ENCODE results near the gene PIK3CB. TPM values are rescaled to one million over a fixed set of nuclear protein-coding genes. Genes with fewer than 3 reads are reported as not detected.

PIK3CB gene
- polyA plus RNA-seq, 3 donors: 14.1 to 33.6 (median 20.4) TPM

DNA sequence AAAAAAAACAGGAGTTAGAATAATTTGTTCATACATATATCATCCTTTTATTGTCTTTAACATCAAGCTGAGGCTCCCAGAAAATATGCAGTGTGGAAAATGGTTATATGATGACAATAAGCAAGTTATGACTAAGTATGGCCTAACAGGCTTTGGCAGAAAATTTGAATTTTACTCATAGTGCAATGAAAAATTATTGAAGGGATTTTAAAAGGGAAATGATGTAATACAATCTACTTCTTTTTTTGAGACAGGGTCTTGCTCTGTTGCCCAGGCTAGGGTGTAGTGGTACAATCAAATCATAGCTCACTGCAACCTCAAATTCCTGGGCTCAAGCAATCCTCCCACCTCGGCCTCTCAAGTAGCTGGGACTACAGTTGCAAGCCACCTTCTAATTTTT is 147.5 kb downstream of the PIK3CB start:
- intact Hi-C loops (cut with micrococcal nuclease): no loop called here
- no peaks in the 10 kb centered on the region for H3K27me3 Mint-ChIP-seq (ENCODE audit: low read depth in 3 of 3)
- WGBS (ENCODE audit: insufficient coverage): no CpG with 5 or more reads among the region's 1 CpG

DNA sequence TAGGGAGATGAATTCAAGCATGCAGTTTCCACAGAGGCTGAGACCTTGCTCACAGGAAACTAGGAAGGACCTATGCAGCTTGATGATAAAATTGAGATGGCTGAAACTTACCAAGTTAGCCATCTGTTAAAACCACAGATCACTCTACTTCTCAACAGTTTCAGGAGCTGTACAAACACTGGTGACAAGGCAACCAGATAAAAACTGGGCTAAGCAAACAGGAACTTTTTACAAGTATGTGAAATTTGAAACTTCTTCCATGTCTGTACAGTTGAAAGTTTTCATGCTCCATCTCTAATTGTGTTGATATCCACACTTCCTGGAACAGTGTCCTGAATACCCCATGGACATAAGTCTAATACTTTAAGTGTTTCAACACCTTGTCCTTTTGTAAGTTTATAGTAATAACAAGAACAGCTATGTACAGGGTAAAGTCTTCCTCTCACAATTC is 147.9 kb downstream of the PIK3CB start:
- Histone ChIP-seq H2AFZ (ENCODE audit: insufficient read depth, low read depth, low read length, poor library complexity, severe bottlenecking) (no peak overlapping the region), H3K4me3 (replicated peaks in 1 of 3; ENCODE audit: low read depth in 2 of 3, low read length in 3 of 3) (no peak overlapping the region), H3K27me3 (ENCODE audit: control insufficient read depth in 2 of 2, insufficient read depth in 2 of 2, low read length in 2 of 2) (no peaks in the 10 kb centered on the region), H3K4me2 (replicated peaks; ENCODE audit: extremely low read depth, low read length, poor library complexity, severe bottlenecking) (no peak overlapping the region), H3K9me3 (replicated peaks in 1 of 2; ENCODE audit: control insufficient read depth in 1 of 2, insufficient read depth in 1 of 2, low read length in 2 of 2) (no peaks in the 10 kb centered on the region), H3K27ac (ENCODE audit: low read depth in 1 of 2, low read length in 2 of 2) (no peak overlapping the region), H3K9ac (ENCODE audit: insufficient read depth, low read length, poor library complexity, severe bottlenecking) (no peak overlapping the region), H3K4me1 (ENCODE audit: control insufficient read depth in 1 of 2, insufficient read depth in 2 of 2, low read length in 2 of 2) (no peaks in the 10 kb centered on the region), H3K36me3 (replicated peaks in 1 of 2; ENCODE audit: control insufficient read depth in 1 of 2, insufficient read depth in 2 of 2, low read length in 2 of 2) (peaks cover 50 to 98% of the 10 kb centered on the region in 2 donors), H4K20me1 (ENCODE audit: insufficient read depth, low read length) (peaks cover 6% of the 10 kb centered on the region), H3K79me2 (ENCODE audit: insufficient read depth, low read length) (no peaks in the 10 kb centered on the region)
- no peak for DNase-seq
- H3K27ac Mint-ChIP-seq: no peak overlapping the region
- H3K9me3 Mint-ChIP-seq: no peaks in the 10 kb centered on the region
- TF ChIP-seq CTCF (IDR thresholded peaks at IDR 0.05): no peak
- intact Hi-C loops (cut with micrococcal nuclease): no loop called here
- H3K27me3 Mint-ChIP-seq (ENCODE audit: low read depth in 3 of 3): no peaks in the 10 kb centered on the region
- H3K4me3 Mint-ChIP-seq: no peak overlapping the region
- peaks cover 12% of the 10 kb centered on the region for H3K4me1 Mint-ChIP-seq
- H3K36me3 Mint-ChIP-seq: peaks cover 63 to 80% of the 10 kb centered on the region in 2 donors

More for the DNA sequence above, 147.5 kb downstream of the PIK3CB start:
- Histone ChIP-seq H3K27ac (ENCODE audit: low read depth in 1 of 2, low read length in 2 of 2) (no peak overlapping the region), H3K9me3 (replicated peaks in 1 of 2; ENCODE audit: control insufficient read depth in 1 of 2, insufficient read depth in 1 of 2, low read length in 2 of 2) (no peaks in the 10 kb centered on the region), H3K4me1 (ENCODE audit: control insufficient read depth in 1 of 2, insufficient read depth in 2 of 2, low read length in 2 of 2) (no peaks in the 10 kb centered on the region), H3K27me3 (ENCODE audit: control insufficient read depth in 2 of 2, insufficient read depth in 2 of 2, low read length in 2 of 2) (no peaks in the 10 kb centered on the region), H3K79me2 (ENCODE audit: insufficient read depth, low read length) (no peaks in the 10 kb centered on the region), H3K36me3 (replicated peaks in 1 of 2; ENCODE audit: control insufficient read depth in 1 of 2, insufficient read depth in 2 of 2, low read length in 2 of 2) (peaks cover 51 to 98% of the 10 kb centered on the region in 2 donors), H2AFZ (ENCODE audit: insufficient read depth, low read depth, low read length, poor library complexity, severe bottlenecking) (no peak overlapping the region), H3K4me2 (replicated peaks; ENCODE audit: extremely low read depth, low read length, poor library complexity, severe bottlenecking) (no peak overlapping the region), H3K9ac (ENCODE audit: insufficient read depth, low read length, poor library complexity, severe bottlenecking) (no peak overlapping the region), H4K20me1 (ENCODE audit: insufficient read depth, low read length) (peaks cover 7% of the 10 kb centered on the region), H3K4me3 (replicated peaks in 1 of 3; ENCODE audit: low read depth in 2 of 3, low read length in 3 of 3) (no peak overlapping the region)
- H3K9me3 Mint-ChIP-seq: no peaks in the 10 kb centered on the region
- H3K27ac Mint-ChIP-seq: peak overlapping the region in 2 of 7 donors; percentile 17 to 19
- no peak overlapping the region for H3K4me3 Mint-ChIP-seq
- peaks cover 61 to 79% of the 10 kb centered on the region in 2 donors for H3K36me3 Mint-ChIP-seq
- DNase-seq: no peak
- TF ChIP-seq CTCF (IDR thresholded peaks at IDR 0.05): no peak
- peaks cover 12% of the 10 kb centered on the region for H3K4me1 Mint-ChIP-seq

Measured in CD14-positive monocyte (primary cell).